Keratinocyte (primary cell): ENCODE data around the gene SLIT3.

ENCODE experiments used
- CTCF ChIP-seq, 3 experiments: IDR thresholded peaks in 1 of 3; conservative IDR thresholded peaks in 1 of 3; optimal IDR thresholded peaks in 1 of 3; 2 replicates in 2 of 3; 3 replicates in 1 of 3; pipeline versions ENCODE3 to v1.5.1; 2011; ENCODE audit warnings: low read length in 3 of 3, mild to moderate bottlenecking in 3 of 3, moderate library complexity in 2 of 3, control low read depth in 1 of 3, inconsistent platforms in 1 of 3; ENCODE audit not compliant: insufficient read depth in 2 of 3; ENCODE audit errors: extremely low read depth in 1 of 3
- EZH2 ChIP-seq: IDR thresholded peaks from one replicate; pipeline ENCODE4 v1.6.1; 2012; ENCODE audit warnings: inconsistent platforms, mild to moderate bottlenecking, low read length, moderate library complexity

- TF ChIP-seq CTCF (optimal IDR thresholded peaks at IDR 0.05 in 1 of 3, IDR thresholded peaks at IDR 0.05 in 1 of 3, conservative IDR thresholded peaks at IDR 0.05 in 1 of 3; ENCODE audit: extremely low read depth in 1 of 3, insufficient read depth in 2 of 3, low read length in 3 of 3) = no peak
- TF ChIP-seq EZH2 = no peak
Observed at GRCh38 chr5:169121630-169122420, 179.1 kb downstream of the SLIT3 start.
